WERI-Rb-1 (cell line): Measurements from ENCODE around the gene PPFIBP1.

Source experiments
- DNase-seq: peaks from one replicate; pipeline ENCODE4 v3.0.0-alpha.2; 2020
- H3K27ac ChIP-seq: fragments of 250-450 bp; sonication (Bioruptor Pico); 2 replicates; pipeline ENCODE4 v1.5.1; 2020; ENCODE audit warnings: mild to moderate bottlenecking, moderate library complexity
- H3K27me3 ChIP-seq: fragments of 250-450 bp; sonication (Bioruptor Pico); 2 replicates; pipeline ENCODE4 v1.5.1; 2021; ENCODE audit warnings: mild to moderate bottlenecking, low read depth, moderate library complexity; ENCODE audit not compliant: insufficient read depth, severe bottlenecking
- H3K36me3 ChIP-seq: fragments of 250-450 bp; sonication (Bioruptor Pico); 2 replicates; pipeline ENCODE4 v1.5.1; 2020; ENCODE audit warnings: mild to moderate bottlenecking, moderate library complexity
- H3K4me3 ChIP-seq: 2 replicates; pipeline ENCODE4 v1.5.1; 2011; ENCODE audit warnings: low read depth, mild to moderate bottlenecking, control low read depth, low read length
- H3K9me3 ChIP-seq: fragments of 250-450 bp; sonication (Bioruptor Pico); 2 replicates; pipeline ENCODE4 v1.5.1; 2021; ENCODE audit warnings: mild to moderate bottlenecking, moderate library complexity; ENCODE audit not compliant: severe bottlenecking
- CTCF ChIP-seq: IDR thresholded peaks from 2 replicates; pipeline ENCODE4 v1.5.1; 2011; ENCODE audit warnings: low read depth, mild to moderate bottlenecking, control low read depth, inconsistent platforms, low read length

The PPFIBP1 gene

GRCh38 chr12:27614386-27614785 is 90.4 kb downstream of the PPFIBP1 start:
- Histone ChIP-seq H3K27ac (no peak overlapping the region), H3K4me3 (no peak overlapping the region), H3K27me3 (no peaks in the 10 kb centered on the region), H3K36me3 (no peaks in the 10 kb centered on the region), H3K9me3 (no peaks in the 10 kb centered on the region)
- no peak for TF ChIP-seq CTCF
- no peak for DNase-seq

GRCh38 chr12:27614866-27615265 is 90.9 kb downstream of the PPFIBP1 start:
- no peak for TF ChIP-seq CTCF
- DNase-seq = no peak
- Histone ChIP-seq H3K27me3 (no peaks in the 10 kb centered on the region), H3K9me3 (no peaks in the 10 kb centered on the region), H3K27ac (no peak overlapping the region), H3K4me3 (no peak overlapping the region), H3K36me3 (no peaks in the 10 kb centered on the region)

GRCh38 chr12:27615331-27615891 is 91.4 kb downstream of the PPFIBP1 start:
- TF ChIP-seq CTCF = no peak
- no peak overlapping the region for H3K27ac ChIP-seq

GRCh38 chr12:27616356-27617142 is 92.5 kb downstream of the PPFIBP1 start:
- TF ChIP-seq CTCF = no peak
- Histone ChIP-seq H3K27ac (no peak overlapping the region), H3K4me3 (no peak overlapping the region), H3K36me3 (no peaks in the 10 kb centered on the region), H3K27me3 (no peaks in the 10 kb centered on the region), H3K9me3 (no peaks in the 10 kb centered on the region)
- DNase-seq = no peak

More at GRCh38 chr12:27615331-27615891, 91.4 kb downstream of the PPFIBP1 start:
- Histone ChIP-seq H3K4me3 (no peak overlapping the region), H3K27me3 (no peaks in the 10 kb centered on the region), H3K36me3 (no peaks in the 10 kb centered on the region), H3K9me3 (no peaks in the 10 kb centered on the region)
- DNase-seq = no peak

GRCh38 chr12:27618836-27619235 is 94.8 kb downstream of the PPFIBP1 start:
- Histone ChIP-seq H3K27me3 (no peaks in the 10 kb centered on the region), H3K36me3 (no peaks in the 10 kb centered on the region), H3K9me3 (no peaks in the 10 kb centered on the region), H3K27ac (no peak overlapping the region), H3K4me3 (no peak overlapping the region)
- TF ChIP-seq CTCF = no peak
- DNase-seq = no peak
